SK-N-MC (cell line): Measurements from ENCODE around the gene CFAP69.

Source experiments
- EZH2 ChIP-seq: fragments of 200-600 bp; sonication (generic); IDR thresholded peaks from one replicate; pipeline ENCODE4 v1.6.1; 2017; ENCODE audit warnings: antibody characterized with exemption
- FOXP2 ChIP-seq: optimal IDR thresholded peaks from 2 replicates; pipeline ENCODE3; 2011; ENCODE audit warnings: mild to moderate bottlenecking, moderate library complexity; ENCODE audit not compliant: insufficient read depth; ENCODE audit errors: extremely low read length, control extremely low read depth
- POLR2AphosphoS5 ChIP-seq: IDR thresholded peaks from 2 replicates; pipeline ENCODE4 v1.6.1; 2012; ENCODE audit warnings: mild to moderate bottlenecking, low read depth, low read length, borderline replicate concordance

- TF ChIP-seq EZH2 (no peak), POLR2AphosphoS5 (no peak), FOXP2 (no peak)
Measured at GRCh38 chr7:90313907-90314306, 68.9 kb downstream of the CFAP69 start.
